Activated CD4-positive, alpha-beta T cell treated with anti-CD3 and anti-CD28 coated beads for 4 hours (primary cell): ENCODE data around the gene PAPOLG.

Source experiments
- DNase-seq, 2 donors: peaks; one replicate each; pipeline ENCODE4 v3.0.0-alpha.2; 2020

PAPOLG gene

DNA sequence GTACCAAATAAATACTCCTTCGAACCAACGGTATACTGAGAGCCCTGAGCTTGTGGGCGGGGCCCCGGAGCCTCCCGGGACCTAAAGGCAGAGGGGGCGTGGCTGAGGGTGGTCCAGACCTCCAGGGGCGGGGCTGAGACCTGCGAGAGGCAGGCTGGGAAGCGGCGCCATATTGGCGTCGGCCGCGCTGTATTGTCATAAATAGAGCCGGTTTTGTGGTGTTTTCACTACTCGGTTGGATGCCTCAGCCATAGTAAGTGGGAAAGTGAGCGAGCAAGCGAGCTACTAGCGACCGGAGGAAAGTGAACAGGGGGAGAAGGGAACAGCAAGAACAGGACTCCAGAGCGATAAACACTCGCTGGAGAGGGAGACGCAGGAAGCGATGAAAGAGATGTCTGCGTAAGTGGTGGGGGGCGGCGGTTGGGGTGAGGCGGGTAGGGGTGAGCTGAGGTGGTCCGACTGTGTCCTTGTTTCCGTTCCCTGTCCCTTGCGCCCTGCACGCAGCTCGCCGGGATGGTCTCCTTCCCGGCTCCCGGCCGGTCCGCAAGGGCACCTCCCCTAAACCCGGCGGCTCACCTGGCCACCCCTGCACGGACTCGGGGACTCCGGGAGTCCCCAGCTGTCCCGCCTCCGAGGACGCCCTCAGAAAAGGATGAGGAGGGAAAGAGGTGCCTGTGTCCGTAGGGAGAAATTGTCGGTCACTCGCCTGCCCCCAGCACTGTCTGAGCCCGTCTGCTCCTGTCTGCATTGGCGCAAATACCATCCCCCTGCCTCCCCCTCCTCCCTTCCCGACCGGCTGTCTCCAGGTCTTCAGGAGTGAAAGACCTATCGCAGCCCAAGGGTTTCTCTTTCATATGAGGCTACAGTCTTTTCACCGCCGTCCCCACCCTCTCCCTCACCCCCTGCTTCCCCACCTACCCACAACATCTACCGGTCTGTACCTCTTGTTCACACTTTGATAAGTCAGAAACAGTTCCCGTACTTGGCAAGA lies at the start of gene PAPOLG:
Gene PAPOLG (plus strand): TSS at position 172 of the 991 bp plus-strand sequence. CDS start 211 bp downstream, at position 383.
- DNase-seq, result peak; percentile 98 to 99

- DNase-seq, result no peak
These were observed 48.2 kb upstream of the PAPOLG start for GRCh38 chr2:60707750-60708371.

DNA sequence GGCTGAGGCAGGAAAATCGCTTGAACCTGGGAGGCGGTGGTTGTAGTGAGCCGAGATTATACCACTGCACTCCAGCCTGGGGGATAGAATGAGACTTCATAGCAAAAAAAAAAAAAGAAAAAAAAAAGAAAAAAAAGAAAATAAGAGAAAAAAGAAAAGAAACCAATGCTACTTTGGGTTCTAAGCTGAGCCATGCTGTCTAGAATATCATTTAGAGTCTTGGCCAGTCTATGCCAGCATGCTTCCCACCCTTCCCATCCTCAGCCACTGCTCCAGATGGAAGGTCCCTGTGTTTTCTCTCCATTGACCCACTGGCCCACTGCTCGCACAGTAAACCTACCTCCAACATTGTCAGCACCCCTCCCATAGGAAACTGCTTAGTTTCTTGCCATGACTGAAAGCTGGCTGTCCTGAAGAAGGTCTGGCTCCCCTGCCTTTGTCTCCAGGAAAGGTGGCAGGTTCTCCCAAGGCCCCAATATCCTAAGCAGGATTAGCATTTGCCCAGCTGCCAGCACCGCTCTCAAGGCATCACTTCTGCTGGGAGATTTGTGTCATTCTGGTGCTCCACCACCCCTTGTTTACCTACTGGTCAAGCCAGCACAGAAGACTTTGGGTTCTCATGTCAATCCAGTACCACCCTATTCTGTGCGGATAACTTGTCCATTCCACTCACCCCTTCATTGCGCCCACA lies 47.3 kb upstream of the PAPOLG start:
- DNase-seq, result no peak

DNA sequence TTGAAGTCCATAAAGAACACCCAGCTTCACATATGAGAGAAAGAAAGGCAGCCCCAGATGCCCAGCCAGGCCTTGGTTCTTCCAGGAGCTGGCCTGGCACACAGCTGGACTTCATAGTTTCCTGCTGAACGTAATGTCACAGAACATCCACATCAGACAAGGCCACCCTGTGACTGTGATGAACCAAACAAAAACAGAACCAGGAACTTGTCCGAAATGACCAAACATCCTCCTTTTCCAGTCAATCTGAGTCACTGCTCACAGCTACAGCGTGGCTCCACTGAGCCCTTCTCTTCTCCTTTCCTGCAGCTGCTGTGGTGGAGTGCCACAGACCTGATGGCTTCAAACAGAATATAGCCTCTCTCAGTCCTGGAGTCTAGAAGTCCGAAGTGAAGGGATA lies 45.4 kb upstream of the PAPOLG start:
- DNase-seq, result no peak

- DNase-seq, result no peak
These were observed 40.5 kb upstream of the PAPOLG start for GRCh38 chr2:60715561-60715960.

DNA sequence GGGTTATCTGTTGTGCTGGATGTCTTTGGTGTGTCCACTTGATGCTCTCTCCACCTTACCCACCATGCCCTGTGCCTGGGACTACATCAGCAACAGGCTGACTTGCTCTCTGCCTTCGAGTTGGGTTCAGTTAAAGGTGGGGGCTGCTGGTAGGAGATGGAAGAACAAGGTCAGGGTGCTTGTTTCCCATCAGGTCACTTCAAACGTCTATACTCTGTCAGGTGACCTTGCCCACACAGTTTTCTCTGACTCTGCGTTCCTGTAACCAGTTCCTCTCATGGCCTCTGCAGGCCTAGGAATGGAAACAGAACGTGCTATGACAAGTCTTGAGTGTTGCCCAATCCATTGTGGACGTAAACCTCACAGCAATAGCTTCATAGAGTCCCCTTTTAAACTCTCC lies 38.4 kb upstream of the PAPOLG start:
- no peak for DNase-seq

GRCh38 chr2:60719331-60719730 lies 36.7 kb upstream of the PAPOLG start:
- DNase-seq, result no peak

- no peak for DNase-seq
These were observed 30.6 kb upstream of the PAPOLG start for GRCh38 chr2:60725466-60725865.

- no peak for DNase-seq
These were observed 27.2 kb upstream of the PAPOLG start for GRCh38 chr2:60728855-60729254.

DNA sequence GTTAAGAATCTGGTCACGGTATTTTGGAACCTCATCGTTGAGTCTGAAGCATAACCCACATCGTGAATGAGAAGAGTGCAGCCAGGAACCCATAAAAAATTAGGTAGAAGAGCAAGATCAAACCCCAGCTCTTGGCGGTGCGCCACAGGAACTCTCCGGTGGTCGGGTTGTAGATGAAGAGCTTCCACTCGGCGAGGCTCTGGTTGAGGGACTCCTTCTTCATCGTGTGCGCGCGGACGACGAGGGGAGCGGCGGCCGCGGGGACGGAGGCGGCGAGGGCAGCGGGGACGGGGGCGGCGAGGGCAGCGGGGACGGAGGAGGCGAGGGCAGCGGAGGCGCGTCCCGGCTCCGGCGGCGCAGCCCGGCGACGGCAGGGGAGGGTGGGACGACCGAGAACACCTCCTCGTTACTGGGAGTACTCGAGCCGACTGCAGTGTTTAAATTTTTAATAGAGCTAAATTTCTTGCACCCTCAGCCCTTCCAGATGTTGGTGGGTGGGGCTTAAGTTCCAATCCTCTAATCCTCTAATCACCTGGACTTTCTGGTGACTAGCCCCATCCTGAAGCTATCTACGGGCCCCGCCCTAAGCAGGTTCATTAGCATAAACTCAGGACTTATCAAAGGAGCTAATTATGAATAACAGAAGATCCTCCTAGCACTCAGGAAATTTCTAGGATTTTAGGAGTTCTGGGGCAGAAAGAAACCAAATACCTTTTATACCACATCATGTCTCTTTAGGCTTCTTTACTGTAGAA lies 20.4 kb upstream of the PAPOLG start:
- peak in 1 of 2 donors; percentile 5 for DNase-seq

DNA sequence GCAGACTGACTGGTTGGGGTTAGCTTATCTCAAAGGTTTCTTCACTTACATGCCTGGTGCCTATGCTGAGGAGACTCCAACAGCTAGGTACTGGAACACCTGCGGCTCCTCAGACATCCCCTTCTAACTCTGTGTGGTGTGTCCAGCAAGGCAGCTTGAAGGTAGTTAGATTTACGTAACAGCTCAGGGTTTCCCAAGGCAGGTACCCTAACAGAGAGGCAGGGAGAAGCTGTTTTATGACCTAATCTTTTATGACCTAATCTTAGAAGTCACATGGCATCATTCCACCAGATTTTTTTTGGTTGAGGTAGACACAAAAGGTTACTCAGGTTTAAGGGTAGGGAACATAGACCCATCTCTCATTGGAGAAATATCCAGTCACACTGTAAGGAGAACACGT lies 17.4 kb upstream of the PAPOLG start:
- no peak for DNase-seq

DNA sequence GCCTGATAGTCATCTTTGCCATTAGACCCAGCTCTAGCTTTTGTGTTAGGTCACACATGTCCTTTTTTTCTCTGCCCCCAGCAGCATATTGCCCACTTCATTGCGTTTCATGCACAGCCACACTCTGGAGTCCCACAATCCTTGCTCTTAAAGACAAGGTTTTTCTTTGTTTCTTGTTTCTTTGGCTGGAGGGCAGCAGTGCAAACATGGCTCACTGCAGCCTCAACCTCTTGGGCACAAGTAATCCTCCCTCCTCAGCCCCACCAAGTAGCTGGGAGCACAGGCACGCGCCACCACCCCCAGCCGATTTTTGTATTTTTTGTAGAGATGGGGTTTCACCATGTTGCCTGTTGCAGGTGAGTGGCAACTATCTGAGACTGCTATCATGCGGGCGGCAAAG lies 16.9 kb upstream of the PAPOLG start:
- no peak for DNase-seq

DNA sequence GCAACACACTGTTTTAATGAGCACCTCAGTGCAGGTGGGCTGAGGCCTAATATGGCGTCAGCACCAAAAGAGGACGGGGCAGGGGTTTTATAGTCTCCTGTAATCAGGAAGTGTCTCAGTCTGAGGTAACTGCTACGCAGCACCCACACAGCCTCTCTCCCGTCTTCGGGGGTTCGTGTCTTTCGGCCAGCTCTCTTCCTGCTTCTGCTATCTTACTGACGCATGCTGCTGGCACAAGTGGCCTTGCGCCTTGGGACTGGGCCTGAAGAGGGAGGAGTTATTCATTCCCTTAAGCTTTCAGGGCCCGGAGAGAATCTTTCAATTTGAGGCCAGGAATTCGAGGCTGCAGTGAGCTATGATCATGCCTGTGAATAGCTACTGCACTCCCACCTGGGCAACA lies 14.5 kb upstream of the PAPOLG start:
- no peak for DNase-seq

GRCh38 chr2:60742419-60742818 lies 13.6 kb upstream of the PAPOLG start:
- DNase-seq, result no peak

GRCh38 chr2:60745330-60745729 lies 10.7 kb upstream of the PAPOLG start:
- DNase-seq, result no peak

DNA sequence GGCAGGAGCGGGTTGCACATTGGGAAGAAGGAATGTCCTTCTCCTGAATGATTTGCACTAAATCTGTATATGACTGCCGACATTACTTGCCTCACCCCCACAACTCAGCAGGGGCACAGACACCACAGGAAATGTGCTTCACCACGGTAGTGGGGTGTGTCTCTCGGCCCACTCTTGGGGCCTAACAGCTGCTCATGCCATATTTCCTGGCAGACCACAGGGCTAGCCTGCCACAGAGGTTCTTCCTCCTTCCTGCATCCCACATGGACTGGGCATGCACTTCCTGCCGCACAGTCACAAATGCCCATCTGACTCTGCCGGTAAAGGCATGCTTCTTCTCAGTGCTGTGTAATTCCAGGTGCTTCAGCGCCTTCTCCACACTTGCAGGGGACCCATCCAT lies 10.3 kb upstream of the PAPOLG start:
- no peak for DNase-seq

GRCh38 chr2:60746318-60746717 lies 9.8 kb upstream of the PAPOLG start:
- DNase-seq, result no peak

- no peak for DNase-seq
These were observed 3.6 kb downstream of the PAPOLG start for GRCh38 chr2:60759654-60760053.

DNA sequence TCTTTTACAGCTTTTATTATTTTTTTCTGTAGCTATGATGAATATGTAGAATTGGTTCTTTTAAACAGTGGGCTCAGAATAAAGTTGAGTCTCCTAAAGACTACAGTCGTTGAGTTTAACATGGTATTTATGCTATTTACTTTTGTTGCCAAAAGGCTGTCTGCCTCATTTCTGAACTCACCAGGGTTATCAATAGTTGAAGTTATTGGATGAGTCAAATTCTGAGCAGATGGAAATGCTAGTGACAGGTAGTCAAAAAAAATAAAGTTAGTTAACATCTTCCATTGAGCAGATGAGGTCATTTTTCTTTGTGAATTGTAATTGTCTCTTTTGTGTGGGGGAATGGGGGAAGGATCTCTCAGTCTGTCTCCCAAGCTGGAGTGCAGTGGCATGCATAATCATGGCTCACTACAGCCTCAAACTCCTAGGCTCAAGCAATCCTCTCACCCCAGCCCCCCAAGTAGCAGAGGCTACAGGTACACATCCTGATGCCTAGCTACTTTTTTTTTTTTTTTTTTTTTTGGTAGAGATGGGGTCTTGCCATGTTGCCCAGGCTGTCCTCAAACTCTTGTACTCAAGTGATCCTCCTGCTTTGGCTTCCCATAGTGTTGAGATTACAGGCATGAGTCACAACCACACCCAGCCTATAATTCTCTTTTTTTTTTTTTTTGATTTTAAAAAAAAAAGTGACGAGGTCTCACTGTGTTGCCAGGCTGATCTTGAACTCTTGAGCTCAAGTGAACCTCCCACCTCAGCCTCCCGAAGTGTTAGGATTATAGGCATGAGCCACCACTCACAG lies 8.9 kb downstream of the PAPOLG start:
- DNase-seq, result no peak

GRCh38 chr2:60766283-60766682 lies 10.2 kb downstream of the PAPOLG start:
- DNase-seq, result no peak

GRCh38 chr2:60771508-60771907 lies 15.4 kb downstream of the PAPOLG start:
- no peak for DNase-seq

DNA sequence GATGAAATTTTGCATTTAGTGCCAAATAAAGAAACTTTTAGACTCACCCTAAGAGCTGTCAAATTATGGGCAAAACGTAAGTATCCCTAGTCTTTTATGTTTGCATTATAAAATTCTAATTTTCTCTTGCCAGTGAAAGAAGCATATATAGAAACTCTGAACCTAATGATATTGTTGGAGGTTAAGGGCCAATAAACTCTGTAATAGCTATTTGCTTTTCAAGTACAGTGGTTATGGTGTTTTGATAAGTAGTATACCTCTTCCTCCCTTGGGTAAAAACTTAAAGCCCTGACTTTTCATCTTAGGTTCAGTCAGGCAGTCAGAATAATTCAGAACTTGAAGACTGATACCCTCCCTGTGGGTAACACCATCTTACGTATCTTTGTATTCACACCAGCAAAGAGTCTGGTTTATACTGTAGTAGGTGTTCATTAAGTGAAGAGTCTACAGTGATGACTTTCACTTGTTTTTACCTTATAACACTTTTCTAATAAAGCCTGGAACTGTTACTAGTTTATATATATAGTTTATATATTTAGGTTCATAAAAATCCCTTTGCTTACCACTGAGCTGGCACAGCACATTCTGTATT lies 19.1 kb downstream of the PAPOLG start:
- no peak for DNase-seq
